ENCODE measurements around the gene HYOU1. TPM values are rescaled to one million over a fixed set of nuclear protein-coding genes. Genes with fewer than 3 reads are reported as not detected.
A peak's percentile ranks its signal among the peaks of the same experiment; 100 is the strongest.

HYOU1 gene
- polyA plus RNA-seq, 1 experiment = 123 TPM

DNA sequence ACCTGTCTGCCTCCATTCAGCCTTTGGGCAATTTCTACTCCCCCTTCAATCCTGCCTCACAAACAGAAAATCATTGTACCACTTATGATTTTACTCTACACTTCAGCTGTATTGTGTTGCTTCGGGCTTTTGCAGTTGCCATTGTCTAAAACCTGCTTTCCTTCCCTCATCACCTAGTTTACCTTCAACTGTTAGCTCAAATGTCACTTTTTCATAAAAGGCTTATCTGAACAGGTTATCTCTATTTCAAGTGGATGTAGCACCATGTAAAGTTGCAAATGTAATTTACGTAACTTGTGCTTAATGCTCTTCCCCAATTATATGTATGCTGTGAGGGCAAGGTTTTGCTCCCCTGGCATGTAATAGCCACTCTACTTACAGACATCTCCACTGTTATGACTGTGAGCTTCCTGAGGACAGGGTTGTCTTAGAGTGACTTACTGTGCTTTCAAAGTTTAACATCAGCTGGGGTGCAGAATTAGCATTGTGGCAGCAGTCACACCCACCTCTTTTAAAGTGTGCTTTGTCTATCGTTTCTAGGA, 44.3 kb downstream of the HYOU1 start:
- TF ChIP-seq, protein P1, sequence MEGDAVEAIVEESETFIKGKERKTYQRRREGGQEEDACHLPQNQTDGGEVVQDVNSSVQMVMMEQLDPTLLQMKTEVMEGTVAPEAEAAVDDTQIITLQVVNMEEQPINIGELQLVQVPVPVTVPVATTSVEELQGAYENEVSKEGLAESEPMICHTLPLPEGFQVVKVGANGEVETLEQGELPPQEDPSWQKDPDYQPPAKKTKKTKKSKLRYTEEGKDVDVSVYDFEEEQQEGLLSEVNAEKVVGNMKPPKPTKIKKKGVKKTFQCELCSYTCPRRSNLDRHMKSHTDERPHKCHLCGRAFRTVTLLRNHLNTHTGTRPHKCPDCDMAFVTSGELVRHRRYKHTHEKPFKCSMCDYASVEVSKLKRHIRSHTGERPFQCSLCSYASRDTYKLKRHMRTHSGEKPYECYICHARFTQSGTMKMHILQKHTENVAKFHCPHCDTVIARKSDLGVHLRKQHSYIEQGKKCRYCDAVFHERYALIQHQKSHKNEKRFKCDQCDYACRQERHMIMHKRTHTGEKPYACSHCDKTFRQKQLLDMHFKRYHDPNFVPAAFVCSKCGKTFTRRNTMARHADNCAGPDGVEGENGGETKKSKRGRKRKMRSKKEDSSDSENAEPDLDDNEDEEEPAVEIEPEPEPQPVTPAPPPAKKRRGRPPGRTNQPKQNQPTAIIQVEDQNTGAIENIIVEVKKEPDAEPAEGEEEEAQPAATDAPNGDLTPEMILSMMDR (IDR thresholded peaks at IDR 0.05; ENCODE audit: insufficient read depth, low read depth, low read length) = no peak
- DNase-seq (ENCODE audit: low read depth) = no peak
- Histone ChIP-seq H3K27me3 (ENCODE audit: control insufficient read depth, insufficient read depth, low read length) (no peaks in the 10 kb centered on the region), H3K36me3 (ENCODE audit: control insufficient read depth, insufficient read depth, low read length) (peaks cover 16% of the 10 kb centered on the region), H3K4me3 (ENCODE audit: low read depth, low read length) (no peak overlapping the region)
- ChIA-PET POLR2A (no interaction called here), CTCF (interaction anchor here (0.6 to 1.0 kb wide), 2 partner anchors 15 to 1528 kb away, joined by 3 read pairs; partner anchors contain the start of gene CENATAC)

DNA sequence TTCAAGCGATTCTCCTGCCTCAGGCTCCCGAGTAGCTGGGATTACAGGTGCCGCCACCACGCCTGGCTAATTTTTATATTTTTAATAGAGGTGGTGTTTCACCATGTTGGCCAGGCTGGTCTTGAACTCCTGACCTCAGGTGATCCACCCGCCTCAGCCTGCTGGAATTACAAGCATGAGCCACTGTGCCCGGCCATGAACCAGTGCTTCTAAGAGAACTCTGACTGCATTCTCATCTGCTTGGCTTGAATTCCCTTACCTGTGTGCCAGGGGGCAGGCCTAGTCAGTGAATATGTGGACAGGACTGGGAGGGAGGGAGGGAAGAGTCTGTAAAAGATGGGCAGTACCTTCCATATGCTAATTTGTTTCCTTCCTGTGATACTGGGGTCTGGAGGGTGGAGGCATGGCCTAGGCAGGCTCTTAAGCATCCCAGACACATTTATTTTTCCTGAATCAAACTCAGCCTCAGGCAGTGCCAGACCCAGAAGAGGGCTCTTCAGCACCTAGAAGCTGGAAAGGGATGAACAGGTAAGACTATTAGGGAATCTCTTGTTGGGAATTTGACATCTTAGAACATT, 45.4 kb downstream of the HYOU1 start:
- Histone ChIP-seq H3K36me3 (ENCODE audit: control insufficient read depth, insufficient read depth, low read length) (peaks cover 16% of the 10 kb centered on the region), H3K27me3 (ENCODE audit: control insufficient read depth, insufficient read depth, low read length) (no peaks in the 10 kb centered on the region), H3K4me3 (ENCODE audit: low read depth, low read length) (no peak overlapping the region)
- ChIA-PET CTCF (no interaction called here), POLR2A (no interaction called here)
- no peak for DNase-seq (ENCODE audit: low read depth)
- TF ChIP-seq, protein P1 (IDR thresholded peaks at IDR 0.05; ENCODE audit: insufficient read depth, low read depth, low read length) = no peak

DNA sequence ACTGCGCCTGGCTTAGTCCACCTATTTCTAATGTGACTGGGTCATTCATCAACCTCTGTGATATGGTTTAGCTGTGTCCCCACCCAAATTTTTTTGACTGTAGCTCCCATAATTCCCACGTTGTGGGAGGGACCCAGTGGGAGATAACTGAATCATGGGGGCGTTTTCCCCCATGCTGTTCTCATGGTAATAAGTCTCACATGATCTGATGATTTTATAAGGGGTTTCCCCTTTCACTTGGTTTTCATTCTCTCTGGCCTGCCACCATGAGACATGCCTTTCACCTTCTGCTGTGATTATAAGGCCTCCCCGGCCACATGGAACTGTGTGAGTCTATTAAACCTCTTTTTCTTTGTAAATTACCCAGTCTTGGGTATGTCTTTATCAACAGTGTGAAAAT, 50.3 kb downstream of the HYOU1 start:
- Histone ChIP-seq H3K4me3 (ENCODE audit: low read depth, low read length) (no peak overlapping the region), H3K27me3 (ENCODE audit: control insufficient read depth, insufficient read depth, low read length) (no peaks in the 10 kb centered on the region), H3K36me3 (ENCODE audit: control insufficient read depth, insufficient read depth, low read length) (peaks cover 7% of the 10 kb centered on the region)
- CTCF ChIA-PET = no interaction called here
- TF ChIP-seq, protein P1 (IDR thresholded peaks at IDR 0.05; ENCODE audit: insufficient read depth, low read depth, low read length) = no peak
- DNase-seq (ENCODE audit: low read depth) = no peak
- POLR2A ChIA-PET = no interaction called here

DNA sequence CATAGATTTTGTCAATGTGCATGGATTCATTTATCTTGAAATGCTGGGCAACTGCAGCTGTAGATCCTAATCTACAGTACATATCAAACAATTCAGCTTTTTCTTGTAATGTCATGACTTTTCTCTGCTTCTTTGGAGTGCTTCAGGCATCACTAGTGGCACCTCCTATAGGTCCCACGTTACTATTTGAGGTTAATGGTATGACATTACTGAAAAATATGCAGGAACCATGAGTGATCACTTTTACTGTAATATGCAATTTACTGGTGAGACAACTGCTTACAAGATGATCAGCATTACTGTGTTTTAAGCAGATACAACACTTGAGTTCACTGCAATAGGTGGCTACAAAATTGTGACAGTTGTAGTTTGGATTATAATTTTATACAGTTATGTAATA, 56.1 kb downstream of the HYOU1 start:
- H3K27me3 ChIP-seq (ENCODE audit: control insufficient read depth, insufficient read depth, low read length) = no peaks in the 10 kb centered on the region
- peak; percentile 25 for DNase-seq (ENCODE audit: low read depth)
- CTCF ChIA-PET = interaction anchor here (2.0 kb wide), 1 partner anchor 15 kb away, joined by 5 read pairs; no protein-coding TSS in a partner anchor
- TF ChIP-seq, protein P1 (IDR thresholded peaks at IDR 0.05; ENCODE audit: insufficient read depth, low read depth, low read length) = no peak
- H3K36me3 ChIP-seq (ENCODE audit: control insufficient read depth, insufficient read depth, low read length) = no peaks in the 10 kb centered on the region; the same call in 1 of the 2 replicates
- no peak overlapping the region for H3K4me3 ChIP-seq (ENCODE audit: low read depth, low read length)
- POLR2A ChIA-PET = no interaction called here

DNA sequence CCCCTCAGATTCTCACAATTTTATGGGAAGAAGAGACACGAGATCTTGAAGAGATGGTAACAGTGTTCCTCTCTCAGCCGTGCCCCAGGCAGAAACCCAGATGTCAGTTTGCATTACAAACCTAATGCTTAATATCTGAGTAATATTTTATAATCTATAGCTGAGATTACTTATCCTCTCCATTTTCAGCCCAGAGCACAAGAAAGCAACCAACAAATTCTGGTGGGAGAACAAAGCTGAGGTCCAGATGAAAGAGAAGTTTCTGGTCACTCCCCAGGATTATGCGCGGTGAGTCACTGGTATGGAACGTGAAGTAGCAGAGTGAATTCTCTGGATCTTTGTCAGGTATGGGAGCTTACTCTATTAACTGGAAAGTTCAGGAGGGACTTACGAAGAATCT, 58.2 kb downstream of the HYOU1 start:
- H3K4me3 ChIP-seq (ENCODE audit: low read depth, low read length) = peak overlapping the region; percentile 80
- peak; percentile 28 for DNase-seq (ENCODE audit: low read depth)
- POLR2A ChIA-PET = no interaction called here
- CTCF ChIA-PET = interaction anchor here (1.1 kb wide), 1 partner anchor 71 kb away, joined by 3 read pairs; no protein-coding TSS in a partner anchor
- H3K36me3 ChIP-seq (ENCODE audit: control insufficient read depth, insufficient read depth, low read length) = no peaks in the 10 kb centered on the region; the same call in 1 of the 2 replicates
- TF ChIP-seq, protein P1 (IDR thresholded peaks at IDR 0.05; ENCODE audit: insufficient read depth, low read depth, low read length) = no peak
- no peaks in the 10 kb centered on the region for H3K27me3 ChIP-seq (ENCODE audit: control insufficient read depth, insufficient read depth, low read length)
